HG03354 (cell line): ENCODE results near the gene CDH4.

Experiments used
- ATAC-seq: cut with Tn5 transposase; IDR thresholded peaks from one replicate; pipeline ENCODE4 v1.9.1; 2021; ENCODE audit warnings: mild to moderate bottlenecking; ENCODE audit not compliant: unreplicated experiment, poor library complexity, severe bottlenecking

CDH4 gene

DNA sequence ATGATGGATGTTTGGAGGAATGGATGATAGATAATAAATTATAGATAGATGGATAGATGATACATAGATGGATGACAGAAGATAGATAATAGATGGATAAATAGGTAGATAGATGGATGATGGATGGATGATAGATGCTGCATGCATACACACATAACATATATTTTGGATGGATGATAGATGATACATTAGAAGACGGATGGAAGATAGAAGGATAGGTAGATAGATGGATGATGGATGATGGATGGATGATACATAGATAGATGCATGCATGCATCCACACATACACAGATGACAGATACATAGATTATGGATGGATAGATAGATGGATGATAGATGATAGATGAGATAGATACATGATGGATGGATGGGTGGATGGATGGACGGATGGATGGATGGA lies 425.9 kb downstream of the CDH4 start:
- ATAC-seq, result no peak

DNA sequence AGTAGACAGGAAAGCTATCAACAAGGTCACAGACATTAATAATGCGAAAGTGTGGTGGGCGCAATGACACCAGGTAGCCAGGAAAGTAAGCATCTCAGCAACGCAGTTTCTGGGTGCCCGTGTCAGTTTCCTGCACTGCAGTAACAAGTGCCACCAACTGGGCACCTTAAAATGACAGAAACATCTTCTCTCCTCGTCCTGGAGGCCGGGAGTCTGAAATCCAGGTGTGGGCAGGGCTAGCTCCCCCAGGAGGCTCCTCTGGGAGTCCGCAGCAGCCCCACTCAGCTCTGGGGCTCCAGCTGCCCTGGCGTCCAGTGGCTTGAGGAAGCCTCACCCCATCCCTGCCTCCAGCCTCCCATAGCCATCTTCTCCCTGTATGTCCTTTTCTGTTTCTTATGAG lies 426.4 kb downstream of the CDH4 start:
- no peak for ATAC-seq

DNA sequence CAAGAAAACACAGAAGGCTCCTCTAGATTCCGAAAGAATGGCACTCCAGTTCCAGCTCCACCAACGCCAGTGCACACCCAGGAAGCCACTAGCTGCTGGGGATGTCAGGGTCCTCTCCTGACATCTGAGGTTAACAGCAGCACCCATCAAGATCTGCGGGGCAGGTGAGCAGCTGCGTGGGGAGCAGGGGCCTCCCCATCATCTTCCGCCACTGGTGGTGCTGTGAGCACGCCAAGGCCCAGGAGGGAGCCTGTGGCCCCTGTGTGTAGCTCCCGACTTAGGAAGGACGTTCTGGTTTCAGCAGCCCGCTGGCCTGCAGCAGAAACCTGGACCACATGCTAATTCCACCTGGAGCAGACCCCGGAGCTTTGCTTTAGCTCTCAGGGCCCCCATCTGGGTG lies 427.4 kb downstream of the CDH4 start:
- ATAC-seq, result no peak

DNA sequence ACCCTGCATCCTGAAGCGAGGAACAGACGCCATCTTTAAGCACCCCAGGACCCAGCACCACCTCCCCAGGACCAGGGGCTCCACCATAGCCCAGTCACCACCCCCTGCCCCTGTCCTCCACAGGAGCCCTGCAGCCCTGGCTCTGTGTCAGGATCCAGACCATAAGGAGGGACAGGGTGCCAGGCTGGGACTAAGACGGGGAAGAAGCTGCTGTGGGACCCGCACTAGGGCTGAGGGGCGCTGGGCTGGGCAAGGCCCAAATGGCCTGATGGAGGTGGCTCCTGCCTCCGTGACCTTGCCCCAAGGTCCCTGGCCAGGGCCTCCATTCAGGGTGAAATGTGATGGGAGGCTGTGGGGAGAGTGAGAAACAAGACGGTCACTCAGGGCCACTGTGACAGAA lies 428.0 kb downstream of the CDH4 start:
- no peak for ATAC-seq

DNA sequence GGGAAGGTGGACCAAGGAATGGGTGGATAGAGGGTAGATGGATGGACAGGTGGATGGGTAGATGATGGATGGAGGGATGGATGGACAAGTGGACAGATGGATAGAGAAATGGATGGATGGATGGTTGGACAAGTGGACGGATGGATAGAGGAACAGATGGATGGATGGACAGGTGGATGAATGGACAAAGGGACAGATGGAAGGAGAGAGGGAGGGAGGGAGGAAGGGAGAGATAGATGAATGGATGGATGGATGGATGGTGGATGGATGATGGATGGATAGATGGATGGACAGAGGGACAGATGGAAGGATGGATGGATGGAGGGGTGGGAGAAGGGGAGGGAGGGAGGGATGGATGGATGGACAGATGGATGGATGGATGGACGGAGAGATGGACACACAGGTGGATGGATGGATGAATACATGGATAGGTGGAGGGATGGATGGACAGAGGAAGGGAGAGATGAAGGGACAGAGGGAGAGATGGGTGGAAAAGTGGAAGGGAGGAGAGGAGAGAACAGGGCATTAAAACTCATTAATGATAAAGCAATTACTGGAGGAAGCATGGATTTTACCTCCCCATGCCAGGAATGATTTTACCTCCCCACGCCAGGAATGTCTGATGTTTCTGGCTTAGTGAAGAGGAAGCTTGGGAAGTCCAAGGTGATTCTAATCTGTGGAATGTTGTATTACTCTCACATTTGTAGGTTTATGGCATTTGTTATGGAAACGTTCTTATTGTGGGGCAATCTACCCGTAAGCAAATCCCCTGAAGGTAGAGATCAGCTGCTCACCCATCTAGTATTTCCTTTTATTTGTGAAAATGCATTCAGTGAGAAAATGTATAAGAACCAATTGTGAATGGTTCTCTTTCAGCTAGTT lies 430.3 kb downstream of the CDH4 start:
- ATAC-seq, result no peak

DNA sequence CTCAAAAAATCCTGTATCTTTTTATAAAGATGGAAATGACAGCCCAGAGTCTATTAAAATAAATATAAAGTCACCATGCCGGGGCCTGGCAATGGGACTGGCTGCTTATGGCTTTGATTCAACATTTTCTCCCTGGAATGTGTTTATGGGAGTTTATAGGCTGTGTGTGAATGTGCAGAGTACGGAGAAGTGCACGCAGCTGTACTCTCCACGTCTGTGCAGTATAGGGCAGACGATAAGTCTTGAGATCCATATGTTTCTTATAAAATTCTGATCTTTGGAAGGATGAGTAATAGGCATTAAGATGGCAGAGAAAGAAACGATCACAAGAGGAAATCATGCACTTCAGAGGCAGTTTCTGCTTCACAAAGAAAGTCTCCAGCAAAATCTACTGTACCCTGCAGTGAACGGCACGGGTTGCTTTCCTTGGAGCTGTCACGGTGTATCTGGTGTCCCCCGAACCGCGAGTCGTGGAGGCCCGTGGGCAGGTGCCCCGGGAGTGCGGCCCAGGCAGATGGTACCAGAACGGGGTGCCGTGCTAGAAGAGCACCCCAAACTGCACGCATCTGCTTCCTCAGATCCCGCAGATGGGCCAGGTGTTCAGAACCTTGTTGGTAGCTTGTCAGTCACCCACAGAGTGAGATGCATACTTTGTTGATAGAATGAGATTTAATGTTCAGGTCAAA lies 431.1 kb downstream of the CDH4 start:
- no peak for ATAC-seq

DNA sequence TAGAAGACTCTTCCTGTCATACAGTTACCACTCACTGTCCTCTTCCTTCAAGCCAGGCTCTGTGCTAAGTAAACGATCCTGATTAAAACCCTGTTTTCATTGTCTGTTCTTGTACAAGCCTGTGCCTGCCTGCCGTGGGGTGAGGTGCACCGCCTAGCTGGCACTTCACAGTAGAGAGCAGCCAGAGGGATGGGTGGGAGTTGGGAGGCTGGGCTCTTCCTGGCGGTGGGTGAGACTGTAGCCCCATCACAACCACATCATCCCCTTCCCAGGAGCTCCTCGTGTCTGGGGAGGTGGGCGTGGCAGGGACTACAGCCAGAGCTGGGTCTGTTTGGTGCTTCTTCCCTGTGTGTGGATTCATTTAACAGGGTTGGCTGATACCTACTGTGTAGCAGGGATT lies 431.7 kb downstream of the CDH4 start:
- ATAC-seq, result no peak

DNA sequence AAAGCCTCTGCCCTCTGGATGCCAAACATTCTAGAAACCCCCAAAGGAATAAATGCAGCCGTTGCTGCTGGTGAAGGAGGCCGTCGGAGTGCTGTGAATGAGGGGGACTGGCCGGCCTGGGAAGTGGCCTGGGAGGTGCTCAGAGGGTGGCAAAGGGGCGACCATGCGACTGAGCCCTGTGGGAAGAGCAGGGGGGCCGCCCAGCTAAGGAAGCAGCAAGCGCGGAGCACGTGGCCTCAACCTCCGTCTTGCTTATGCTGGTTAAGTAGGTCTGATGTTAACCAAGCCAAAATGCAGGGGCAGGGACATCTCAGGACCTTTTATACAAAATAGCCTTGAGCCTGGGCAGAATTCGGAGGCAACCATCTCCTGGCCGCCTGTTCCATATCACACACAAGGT lies 432.1 kb downstream of the CDH4 start:
- ATAC-seq, result no peak

DNA sequence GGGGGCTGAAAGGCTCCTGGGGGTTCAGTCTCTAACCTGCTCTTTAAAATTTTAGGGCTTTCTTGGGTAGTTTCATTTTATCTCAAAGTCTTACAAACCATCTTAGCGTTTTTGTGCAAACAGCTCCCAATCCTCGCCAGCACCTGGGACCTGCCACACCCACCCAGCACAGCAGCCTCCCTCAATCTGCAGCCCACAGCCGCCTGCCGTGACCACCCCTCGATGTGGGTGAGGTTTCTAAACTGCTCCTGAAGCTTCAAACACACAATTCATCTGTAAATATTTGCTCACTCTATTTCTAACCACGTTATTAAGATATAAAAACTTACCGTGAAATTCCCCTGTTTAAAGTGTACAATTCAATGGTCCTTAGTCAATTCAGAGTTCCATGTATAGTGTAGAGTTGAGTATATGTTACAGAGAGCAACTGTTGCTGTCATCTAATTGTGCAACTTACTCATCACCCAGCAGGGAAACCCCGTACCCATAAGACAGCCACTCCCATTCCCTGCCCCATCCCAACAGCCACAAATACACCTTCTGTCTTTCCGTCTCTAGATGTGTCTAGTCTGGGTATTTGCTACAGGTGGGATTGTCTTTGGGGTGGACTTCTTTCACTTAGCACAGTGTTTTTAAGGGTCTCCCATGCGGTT lies 432.6 kb downstream of the CDH4 start:
- no peak for ATAC-seq

DNA sequence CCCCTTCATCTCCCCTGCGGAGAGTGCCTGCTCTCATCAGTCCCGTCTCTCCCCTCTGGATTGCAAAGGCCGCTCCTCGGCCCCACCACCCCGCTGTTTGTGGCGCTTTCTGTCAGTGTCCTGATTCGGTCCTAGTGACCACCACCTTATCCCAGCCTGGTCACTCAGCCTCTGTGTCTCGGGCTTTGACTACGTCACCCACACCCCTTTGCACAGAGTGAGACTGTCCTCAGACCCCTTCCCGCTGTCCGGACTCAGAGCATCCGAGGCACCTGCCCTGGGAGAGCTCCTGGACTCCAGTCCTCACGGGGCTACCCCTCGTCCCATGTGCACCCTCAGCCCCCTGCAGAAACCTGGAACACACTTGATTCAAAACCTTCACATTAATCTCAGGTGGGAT lies 433.4 kb downstream of the CDH4 start:
- ATAC-seq, result no peak

DNA sequence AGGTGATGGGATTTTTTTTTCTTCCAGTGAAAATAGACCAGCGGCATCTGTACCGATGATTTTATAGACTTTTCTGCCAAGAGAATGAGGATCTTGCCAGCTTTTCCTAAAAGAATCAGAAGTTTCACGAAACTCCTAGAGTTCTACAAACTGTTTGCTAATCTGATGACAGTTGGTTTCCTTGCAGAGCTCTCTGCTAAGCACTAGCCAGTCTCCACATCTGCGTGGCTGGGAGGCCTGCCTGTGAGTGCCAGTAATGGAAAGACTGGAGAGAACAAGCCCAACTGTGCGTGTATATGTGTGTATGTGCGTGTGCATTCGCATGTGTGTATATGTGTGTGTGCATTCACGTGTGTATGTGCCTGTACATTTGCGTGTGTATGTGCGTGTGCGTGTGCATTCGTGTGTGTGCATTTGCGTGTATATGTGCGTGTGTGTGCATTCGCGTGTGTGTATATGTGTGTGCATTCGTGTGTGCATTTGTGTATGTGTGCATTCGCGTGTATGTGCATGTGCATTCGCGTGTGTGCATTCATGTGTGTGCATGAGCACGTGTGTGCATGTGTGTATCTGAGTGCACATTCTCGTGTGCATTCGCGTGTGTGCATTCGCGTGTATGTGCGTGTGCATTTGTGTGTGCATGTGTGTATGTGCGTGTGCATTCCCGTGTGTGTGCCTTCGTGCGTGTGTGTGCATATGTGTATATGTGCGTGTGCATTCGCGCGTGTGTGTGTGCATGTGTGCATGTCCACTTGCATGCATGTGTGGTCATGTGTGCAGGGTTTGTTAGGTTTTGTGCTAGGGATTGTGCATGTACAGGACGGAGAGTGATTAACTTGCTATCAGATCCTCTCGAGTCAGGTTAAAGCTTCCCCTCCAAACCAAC lies 434.2 kb downstream of the CDH4 start:
- ATAC-seq, result no peak

DNA sequence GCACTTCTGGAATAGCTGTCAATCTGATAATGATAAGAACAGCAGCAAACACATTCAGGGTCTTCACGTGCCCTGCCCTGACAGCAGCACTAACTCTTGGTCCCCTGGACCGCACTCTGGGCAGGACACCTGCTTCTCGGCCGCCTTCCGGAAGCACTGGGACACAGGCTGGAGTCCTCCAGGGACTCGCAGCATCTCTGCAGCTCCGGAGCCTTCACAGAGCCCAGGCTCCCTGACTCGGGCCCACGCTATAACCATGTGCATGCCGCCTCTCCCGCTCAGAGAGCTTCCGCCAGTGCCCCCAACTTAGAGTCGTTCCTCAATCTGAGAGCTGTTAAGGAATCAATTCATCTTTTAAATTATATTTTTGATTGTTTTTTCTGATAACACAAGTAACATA lies 436.4 kb downstream of the CDH4 start:
- no peak for ATAC-seq

DNA sequence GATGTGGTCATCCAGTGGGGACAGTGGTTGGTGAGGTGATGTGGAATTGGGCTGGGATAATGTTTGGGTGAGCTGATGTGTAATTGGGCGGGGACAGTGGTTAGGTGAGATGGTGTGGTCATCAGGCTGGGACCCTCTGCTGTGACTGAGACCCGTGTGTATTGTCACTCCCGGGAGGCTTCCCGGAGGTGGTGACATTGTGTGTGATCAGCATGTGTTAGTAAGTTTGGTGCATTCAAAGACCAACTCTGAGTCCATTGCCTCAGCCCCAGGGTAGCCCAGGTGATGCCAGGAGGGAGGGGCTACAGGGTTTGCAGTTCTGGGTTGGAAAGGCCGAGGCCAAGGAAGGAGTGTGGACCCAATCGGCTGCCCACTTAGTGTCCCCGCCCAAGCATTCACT lies 438.1 kb downstream of the CDH4 start:
- no peak for ATAC-seq

DNA sequence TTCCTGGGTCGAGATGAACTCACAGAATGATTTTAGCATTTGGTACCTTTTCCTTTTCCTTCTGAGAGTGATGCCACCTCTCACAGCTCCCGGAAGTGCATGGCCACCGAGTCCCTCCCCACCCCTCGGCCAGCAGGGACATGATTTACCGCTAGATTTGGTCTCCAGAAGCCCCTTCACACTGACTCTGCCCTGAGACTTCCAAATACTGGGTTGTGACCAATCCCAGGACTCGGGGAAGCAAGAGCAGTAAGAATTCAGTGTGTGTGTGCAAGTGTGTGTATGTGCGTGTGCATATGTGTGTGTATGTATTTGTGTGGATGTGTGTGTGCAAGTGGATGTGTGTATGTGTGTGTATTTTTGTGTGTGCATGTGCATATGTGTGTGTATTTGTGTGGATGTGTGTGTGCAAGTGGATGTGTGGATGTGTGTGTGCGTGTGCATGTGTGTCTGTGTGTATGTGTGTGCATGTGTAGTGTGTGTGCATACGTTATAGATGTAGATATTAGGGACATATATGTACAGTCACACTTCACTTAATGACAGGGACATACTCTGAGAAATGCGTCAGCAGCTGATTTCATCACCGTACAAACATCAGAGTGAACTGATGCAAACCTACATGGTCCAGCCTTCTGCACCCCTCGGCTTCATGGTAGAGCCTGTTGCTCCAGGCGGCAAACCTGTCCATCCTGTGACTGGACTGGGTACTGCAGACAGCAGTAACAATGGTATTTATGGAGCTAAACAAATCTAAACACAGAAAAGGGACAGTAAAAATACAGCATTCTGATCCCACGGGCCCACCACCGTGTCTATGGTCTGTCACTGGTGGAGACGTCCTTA lies 439.2 kb downstream of the CDH4 start:
- no peak for ATAC-seq

DNA sequence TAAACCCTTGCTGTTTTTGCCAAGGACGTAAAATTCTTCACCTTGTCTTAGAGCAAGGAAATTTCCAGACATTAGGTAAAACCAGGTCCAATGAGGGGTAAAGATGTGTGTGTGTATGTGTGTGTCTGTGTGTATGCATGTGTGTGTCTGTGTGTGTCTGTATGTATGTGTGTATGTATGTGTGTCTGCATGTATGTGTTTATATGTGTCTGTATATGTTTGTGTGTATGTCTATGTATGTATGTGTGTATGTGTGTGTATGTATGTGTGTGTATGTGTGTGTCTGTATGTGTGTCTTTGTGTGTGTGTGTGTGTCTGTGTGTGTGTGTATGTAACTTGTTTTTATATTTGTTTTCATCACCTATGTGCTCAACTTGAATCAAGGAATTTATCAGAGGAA lies 439.9 kb downstream of the CDH4 start:
- no peak for ATAC-seq

DNA sequence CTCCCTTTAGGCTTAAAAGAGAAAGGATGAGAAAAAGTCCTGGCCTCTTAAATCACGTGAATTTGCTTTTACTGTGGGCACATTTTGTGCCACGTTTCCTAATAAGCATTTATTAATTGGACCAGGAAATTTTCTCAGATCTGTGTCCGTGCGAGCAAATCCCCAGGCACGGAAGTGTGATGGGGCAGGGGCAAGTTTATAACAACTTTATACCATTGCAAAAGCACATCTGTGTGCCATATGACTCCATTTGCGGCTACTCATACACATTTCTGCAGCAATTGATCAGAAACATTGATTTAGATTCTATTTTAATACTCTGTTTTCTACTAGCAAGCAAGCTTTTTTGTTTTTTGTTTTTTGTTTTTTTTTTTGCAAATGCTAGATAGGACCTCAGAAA lies 440.4 kb downstream of the CDH4 start:
- no peak for ATAC-seq

DNA sequence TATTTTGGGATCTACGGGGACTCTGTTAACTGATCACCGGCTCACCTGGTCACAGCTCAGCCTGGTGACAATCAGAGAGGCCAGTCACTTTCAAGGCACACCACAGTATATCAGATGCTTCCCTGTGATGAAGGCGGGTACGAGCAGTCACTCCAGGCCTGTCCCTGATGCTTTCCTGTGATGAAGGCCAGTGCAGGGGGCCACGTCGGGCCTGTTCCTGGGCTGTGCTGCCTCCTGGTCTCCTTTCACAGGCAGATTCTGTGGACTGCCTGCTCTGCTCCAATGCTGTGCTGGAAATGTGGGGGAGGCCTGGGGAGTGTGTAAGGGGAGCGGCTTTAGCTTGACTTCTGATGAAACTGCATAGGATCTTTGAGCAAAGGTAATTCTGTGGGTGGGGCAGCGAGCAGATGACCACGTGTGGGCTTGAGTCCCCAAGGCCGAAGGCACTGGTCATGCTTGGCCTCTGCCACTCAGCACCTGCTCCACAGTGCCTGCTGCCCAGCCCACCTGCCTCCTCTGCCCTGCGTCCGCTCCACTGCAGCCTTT lies 441.1 kb downstream of the CDH4 start:
- no peak for ATAC-seq

DNA sequence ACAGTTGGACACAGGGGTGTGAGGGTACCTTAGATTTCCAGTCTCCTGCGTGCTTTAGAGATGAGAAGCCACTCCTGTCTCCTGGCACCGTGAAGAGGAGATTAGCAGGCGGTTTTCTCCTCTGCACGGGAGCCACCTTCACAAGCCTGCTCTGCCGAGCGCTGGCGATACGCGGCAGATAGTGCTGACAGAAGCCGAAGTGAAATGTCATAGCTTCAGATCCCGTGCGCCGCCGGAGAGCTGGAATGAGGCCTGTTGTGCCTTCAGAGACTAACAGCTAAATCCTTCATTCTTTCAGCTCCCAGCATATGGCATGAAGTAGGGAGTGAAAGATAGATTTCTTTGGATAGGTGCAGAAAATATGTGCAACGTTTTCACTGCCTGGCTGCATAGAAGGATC lies 442.6 kb downstream of the CDH4 start:
- ATAC-seq, result no peak

DNA sequence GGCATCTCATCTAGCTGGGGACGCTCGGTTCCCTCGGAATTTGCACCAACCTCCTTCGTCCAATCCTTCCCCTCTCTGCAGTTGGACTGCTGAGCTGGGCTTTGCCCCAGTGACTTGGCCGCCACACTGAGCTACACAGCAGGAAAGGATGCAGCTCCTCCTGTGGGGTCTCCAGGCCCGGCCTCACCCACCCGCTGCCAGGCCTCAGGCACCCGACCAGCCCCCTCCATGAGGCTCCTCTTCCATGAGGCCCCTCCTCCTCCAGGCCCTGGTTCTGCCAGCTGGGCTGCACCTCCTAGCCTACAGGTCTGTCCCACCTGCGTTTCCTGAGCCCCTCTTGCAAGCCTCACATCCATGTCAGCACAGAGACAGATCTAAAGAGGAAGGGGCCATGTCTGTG lies 443.7 kb downstream of the CDH4 start:
- no peak for ATAC-seq
